GM23338 (cell line): ENCODE results near the gene PPP2R5B. TPM values are rescaled to one million over a fixed set of nuclear protein-coding genes. Genes with fewer than 3 reads are reported as not detected.

Experiments used
- ATAC-seq: fragments of 200-7000 bp; cut with Tn5 transposase; 3 replicates; pipeline ENCODE4 v1.9.1; 2020
- DNase-seq: peaks from one replicate; pipeline ENCODE4 v3.0.0-alpha.2; 2015; ENCODE audit warnings: low spot score
- H2AFZ ChIP-seq: fragments of 200-600 bp; sonication (generic); 2 replicates; pipeline ENCODE4 v1.8.0; 2016; ENCODE audit warnings: antibody characterized with exemption, mild to moderate bottlenecking, moderate library complexity
- H3F3A ChIP-seq: fragments of 200-600 bp; sonication (generic); replicated peaks from 2 replicates; pipeline ENCODE4 v1.8.0; 2017; ENCODE audit warnings: antibody characterized with exemption, mixed run types, low read depth
- H3K27ac ChIP-seq: fragments of 200-600 bp; sonication (generic); 2 replicates; pipeline ENCODE4 v1.6.1; 2016; ENCODE audit warnings: low read depth
- H3K27me3 ChIP-seq: fragments of 200-600 bp; sonication (generic); 2 replicates; pipeline ENCODE4 v1.8.0; 2016; ENCODE audit warnings: mild to moderate bottlenecking, mixed run types, moderate library complexity; ENCODE audit not compliant: insufficient read depth
- H3K36me3 ChIP-seq: fragments of 200-600 bp; sonication (generic); 2 replicates; pipeline ENCODE4 v1.8.0; 2016; ENCODE audit warnings: mild to moderate bottlenecking; ENCODE audit not compliant: insufficient read depth
- H3K4me1 ChIP-seq: fragments of 200-600 bp; sonication (generic); 2 replicates; pipeline ENCODE4 v1.8.0; 2016; ENCODE audit warnings: mild to moderate bottlenecking, moderate library complexity; ENCODE audit not compliant: insufficient read depth
- H3K4me2 ChIP-seq: fragments of 200-600 bp; sonication (generic); 2 replicates; pipeline ENCODE4 v1.7.1; 2017; ENCODE audit warnings: mixed run types
- H3K4me3 ChIP-seq: fragments of 200-600 bp; sonication (generic); 2 replicates; pipeline ENCODE4 v1.6.1; 2016; ENCODE audit warnings: mixed run types
- H3K79me2 ChIP-seq: fragments of 200-600 bp; sonication (generic); replicated peaks from 2 replicates; pipeline ENCODE4 v1.8.0; 2017; ENCODE audit warnings: mild to moderate bottlenecking; ENCODE audit not compliant: insufficient read depth
- H3K9me2 ChIP-seq: fragments of 200-600 bp; sonication (generic); 2 replicates; pipeline ENCODE4 v1.8.0; 2017; ENCODE audit not compliant: insufficient read depth
- H4K20me1 ChIP-seq: fragments of 200-600 bp; sonication (generic); replicated peaks from 2 replicates; pipeline ENCODE4 v1.8.0; 2017; ENCODE audit warnings: mild to moderate bottlenecking; ENCODE audit not compliant: insufficient read depth
- H3K27ac Mint-ChIP-seq: 2 replicates; pipeline ENCODE4 v1.8.0; 2020; ENCODE audit warnings: inconsistent platforms, mild to moderate bottlenecking, moderate library complexity, mixed read lengths
- H3K27me3 Mint-ChIP-seq: 3 replicates; pipeline ENCODE4 v1.8.0; 2022; ENCODE audit warnings: low read depth, mild to moderate bottlenecking, moderate library complexity, mixed read lengths, inconsistent platforms; ENCODE audit not compliant: insufficient read depth, poor library complexity
- H3K36me3 Mint-ChIP-seq: 3 replicates; pipeline ENCODE4 v1.8.0; 2021; ENCODE audit warnings: low read depth, mild to moderate bottlenecking, inconsistent platforms, moderate library complexity, mixed read lengths
- H3K4me1 Mint-ChIP-seq: 3 replicates; pipeline ENCODE4 v1.8.0; 2020; ENCODE audit warnings: mild to moderate bottlenecking, inconsistent platforms, mixed read lengths
- H3K4me3 Mint-ChIP-seq: 3 replicates; pipeline ENCODE4 v1.8.0; 2021; ENCODE audit warnings: moderate library complexity, mild to moderate bottlenecking, inconsistent platforms, mixed read lengths
- H3K9me3 Mint-ChIP-seq: 3 replicates; pipeline ENCODE4 v1.8.0; 2020; ENCODE audit warnings: moderate library complexity, mild to moderate bottlenecking, inconsistent platforms, mixed read lengths
- EZH2 ChIP-seq: fragments of 200-600 bp; sonication (generic); IDR thresholded peaks from one replicate; pipeline ENCODE4 v1.8.0; 2017; ENCODE audit warnings: antibody characterized with exemption, mild to moderate bottlenecking, low read depth; ENCODE audit not compliant: unreplicated experiment
- ZNF114 ChIP-seq: fragments of 250-450 bp; sonication (Bioruptor Pico); IDR thresholded peaks from 2 replicates; pipeline ENCODE4 v1.5.0; 2020; ENCODE audit warnings: mild to moderate bottlenecking, moderate library complexity
- ZNF331 ChIP-seq: fragments of 250-450 bp; sonication (Bioruptor Pico); IDR thresholded peaks from 2 replicates; pipeline ENCODE4 v1.5.0; 2020; ENCODE audit warnings: low read depth, mild to moderate bottlenecking, moderate library complexity
- polyA plus RNA-seq: library from polyadenylated mRNA; unstranded; fragments of >200 nt; fragmentation: Nextera tagmentation; extraction: Ambion mirVana; gene quantifications from 2 replicates; pipeline ENCODE4 v1.2.1, GENCODE V29; 2016
- total RNA-seq: library from RNA; depleted of rRNA; stranded (reverse); fragments of >200 nt; shearing (Covaris generic); gene quantifications from 2 replicates; pipeline ENCODE4 v1.2.3, GENCODE V29; 2014
- TF ChIP-seq, protein P1 (sequence below): fragments of 250-450 bp; sonication (Bioruptor Pico); IDR thresholded peaks from 2 replicates; pipeline ENCODE4 v1.5.0; 2020; ENCODE audit warnings: mild to moderate bottlenecking, moderate library complexity
- TF ChIP-seq, protein P2 (sequence below): IDR thresholded peaks from 2 replicates; pipeline ENCODE4 v1.6.1; 2016; ENCODE audit warnings: antibody characterized with exemption

PPP2R5B gene
- total and polyA plus RNA-seq, 2 experiments from 2014 or later, result 2.8 to 5.8 TPM

DNA sequence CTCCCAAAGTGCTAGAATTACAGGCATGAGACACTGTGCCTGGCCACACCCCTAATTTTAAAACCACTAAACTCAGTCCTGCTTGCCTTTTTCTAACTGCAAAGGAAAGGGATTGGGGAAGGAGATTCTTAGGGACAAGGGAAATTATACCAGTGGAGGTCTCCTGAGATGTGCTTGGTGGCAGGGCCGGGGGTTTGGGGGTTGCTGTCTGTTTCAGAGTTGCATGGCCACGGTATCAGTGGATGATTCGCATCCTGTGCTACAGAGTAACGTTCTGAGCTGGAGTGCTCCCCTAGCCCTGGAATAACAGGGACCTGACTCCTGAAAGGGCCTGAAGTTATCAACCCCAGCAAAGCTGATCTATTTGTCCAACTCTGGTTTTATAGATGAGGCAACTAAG, 12.1 kb downstream of the PPP2R5B start:
- Mint-ChIP-seq H3K4me1 (peaks cover 29% of the 10 kb centered on the region), H3K27ac (no peak overlapping the region), H3K9me3 (no peaks in the 10 kb centered on the region), H3K27me3 (peaks cover 12% of the 10 kb centered on the region), H3K36me3 (no peaks in the 10 kb centered on the region), H3K4me3 (peak overlapping the region; percentile 36; the same call in 1 of the 3 replicates)
- H3K27ac ChIP-seq, result no peak overlapping the region
- H3K36me3 ChIP-seq, result no peaks in the 10 kb centered on the region
- H2AFZ ChIP-seq, result no peak overlapping the region
- H3K9me2 ChIP-seq, result no peaks in the 10 kb centered on the region
- DNase-seq, result no peak
- no peak overlapping the region for H3K4me3 ChIP-seq
- H3K4me2 ChIP-seq, result peak overlapping the region; percentile 54; the same call in 1 of the 2 replicates
- no peaks in the 10 kb centered on the region for H4K20me1 ChIP-seq
- H3F3A ChIP-seq, result no peaks in the 10 kb centered on the region
- ATAC-seq, result no peak
- TF ChIP-seq, protein P1, sequence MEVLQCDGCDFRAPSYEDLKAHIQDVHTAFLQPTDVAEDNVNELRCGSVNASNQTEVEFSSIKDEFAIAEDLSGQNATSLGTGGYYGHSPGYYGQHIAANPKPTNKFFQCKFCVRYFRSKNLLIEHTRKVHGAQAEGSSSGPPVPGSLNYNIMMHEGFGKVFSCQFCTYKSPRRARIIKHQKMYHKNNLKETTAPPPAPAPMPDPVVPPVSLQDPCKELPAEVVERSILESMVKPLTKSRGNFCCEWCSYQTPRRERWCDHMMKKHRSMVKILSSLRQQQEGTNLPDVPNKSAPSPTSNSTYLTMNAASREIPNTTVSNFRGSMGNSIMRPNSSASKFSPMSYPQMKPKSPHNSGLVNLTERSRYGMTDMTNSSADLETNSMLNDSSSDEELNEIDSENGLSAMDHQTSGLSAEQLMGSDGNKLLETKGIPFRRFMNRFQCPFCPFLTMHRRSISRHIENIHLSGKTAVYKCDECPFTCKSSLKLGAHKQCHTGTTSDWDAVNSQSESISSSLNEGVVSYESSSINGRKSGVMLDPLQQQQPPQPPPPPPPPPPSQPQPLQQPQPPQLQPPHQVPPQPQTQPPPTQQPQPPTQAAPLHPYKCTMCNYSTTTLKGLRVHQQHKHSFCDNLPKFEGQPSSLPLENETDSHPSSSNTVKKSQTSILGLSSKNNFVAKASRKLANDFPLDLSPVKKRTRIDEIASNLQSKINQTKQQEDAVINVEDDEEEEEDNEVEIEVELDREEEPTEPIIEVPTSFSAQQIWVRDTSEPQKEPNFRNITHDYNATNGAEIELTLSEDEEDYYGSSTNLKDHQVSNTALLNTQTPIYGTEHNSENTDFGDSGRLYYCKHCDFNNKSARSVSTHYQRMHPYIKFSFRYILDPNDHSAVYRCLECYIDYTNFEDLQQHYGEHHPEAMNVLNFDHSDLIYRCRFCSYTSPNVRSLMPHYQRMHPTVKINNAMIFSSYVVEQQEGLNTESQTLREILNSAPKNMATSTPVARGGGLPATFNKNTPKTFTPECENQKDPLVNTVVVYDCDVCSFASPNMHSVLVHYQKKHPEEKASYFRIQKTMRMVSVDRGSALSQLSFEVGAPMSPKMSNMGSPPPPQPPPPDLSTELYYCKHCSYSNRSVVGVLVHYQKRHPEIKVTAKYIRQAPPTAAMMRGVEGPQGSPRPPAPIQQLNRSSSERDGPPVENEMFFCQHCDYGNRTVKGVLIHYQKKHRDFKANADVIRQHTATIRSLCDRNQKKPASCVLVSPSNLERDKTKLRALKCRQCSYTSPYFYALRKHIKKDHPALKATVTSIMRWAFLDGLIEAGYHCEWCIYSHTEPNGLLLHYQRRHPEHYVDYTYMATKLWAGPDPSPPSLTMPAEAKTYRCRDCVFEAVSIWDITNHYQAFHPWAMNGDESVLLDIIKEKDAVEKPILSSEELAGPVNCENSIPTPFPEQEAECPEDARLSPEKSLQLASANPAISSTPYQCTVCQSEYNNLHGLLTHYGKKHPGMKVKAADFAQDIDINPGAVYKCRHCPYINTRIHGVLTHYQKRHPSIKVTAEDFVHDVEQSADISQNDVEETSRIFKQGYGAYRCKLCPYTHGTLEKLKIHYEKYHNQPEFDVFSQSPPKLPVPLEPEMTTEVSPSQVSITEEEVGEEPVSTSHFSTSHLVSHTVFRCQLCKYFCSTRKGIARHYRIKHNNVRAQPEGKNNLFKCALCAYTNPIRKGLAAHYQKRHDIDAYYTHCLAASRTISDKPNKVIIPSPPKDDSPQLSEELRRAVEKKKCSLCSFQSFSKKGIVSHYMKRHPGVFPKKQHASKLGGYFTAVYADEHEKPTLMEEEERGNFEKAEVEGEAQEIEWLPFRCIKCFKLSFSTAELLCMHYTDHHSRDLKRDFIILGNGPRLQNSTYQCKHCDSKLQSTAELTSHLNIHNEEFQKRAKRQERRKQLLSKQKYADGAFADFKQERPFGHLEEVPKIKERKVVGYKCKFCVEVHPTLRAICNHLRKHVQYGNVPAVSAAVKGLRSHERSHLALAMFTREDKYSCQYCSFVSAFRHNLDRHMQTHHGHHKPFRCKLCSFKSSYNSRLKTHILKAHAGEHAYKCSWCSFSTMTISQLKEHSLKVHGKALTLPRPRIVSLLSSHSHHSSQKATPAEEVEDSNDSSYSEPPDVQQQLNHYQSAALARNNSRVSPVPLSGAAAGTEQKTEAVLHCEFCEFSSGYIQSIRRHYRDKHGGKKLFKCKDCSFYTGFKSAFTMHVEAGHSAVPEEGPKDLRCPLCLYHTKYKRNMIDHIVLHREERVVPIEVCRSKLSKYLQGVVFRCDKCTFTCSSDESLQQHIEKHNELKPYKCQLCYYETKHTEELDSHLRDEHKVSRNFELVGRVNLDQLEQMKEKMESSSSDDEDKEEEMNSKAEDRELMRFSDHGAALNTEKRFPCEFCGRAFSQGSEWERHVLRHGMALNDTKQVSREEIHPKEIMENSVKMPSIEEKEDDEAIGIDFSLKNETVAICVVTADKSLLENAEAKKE (CRISPR knock-in tag), result no peak
- TF ChIP-seq ZNF114 (no peak), EZH2 (no peak), ZNF331 (no peak)
- TF ChIP-seq, protein P2, sequence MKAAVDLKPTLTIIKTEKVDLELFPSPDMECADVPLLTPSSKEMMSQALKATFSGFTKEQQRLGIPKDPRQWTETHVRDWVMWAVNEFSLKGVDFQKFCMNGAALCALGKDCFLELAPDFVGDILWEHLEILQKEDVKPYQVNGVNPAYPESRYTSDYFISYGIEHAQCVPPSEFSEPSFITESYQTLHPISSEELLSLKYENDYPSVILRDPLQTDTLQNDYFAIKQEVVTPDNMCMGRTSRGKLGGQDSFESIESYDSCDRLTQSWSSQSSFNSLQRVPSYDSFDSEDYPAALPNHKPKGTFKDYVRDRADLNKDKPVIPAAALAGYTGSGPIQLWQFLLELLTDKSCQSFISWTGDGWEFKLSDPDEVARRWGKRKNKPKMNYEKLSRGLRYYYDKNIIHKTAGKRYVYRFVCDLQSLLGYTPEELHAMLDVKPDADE, result no peak
- H3K27me3 ChIP-seq, result no peaks in the 10 kb centered on the region
- peaks cover 7% of the 10 kb centered on the region; the same call in 1 of the 2 replicates for H3K4me1 ChIP-seq
- H3K79me2 ChIP-seq, result no peaks in the 10 kb centered on the region
